T1000 (cell line): ENCODE results near the gene HOXA4.

Source experiments
- DNase-seq: peaks from one replicate; lab custom pipeline; 2025; ENCODE audit warnings: mixed read lengths; lab: John Stamatoyannopoulos, UW

HOXA4 gene

DNA sequence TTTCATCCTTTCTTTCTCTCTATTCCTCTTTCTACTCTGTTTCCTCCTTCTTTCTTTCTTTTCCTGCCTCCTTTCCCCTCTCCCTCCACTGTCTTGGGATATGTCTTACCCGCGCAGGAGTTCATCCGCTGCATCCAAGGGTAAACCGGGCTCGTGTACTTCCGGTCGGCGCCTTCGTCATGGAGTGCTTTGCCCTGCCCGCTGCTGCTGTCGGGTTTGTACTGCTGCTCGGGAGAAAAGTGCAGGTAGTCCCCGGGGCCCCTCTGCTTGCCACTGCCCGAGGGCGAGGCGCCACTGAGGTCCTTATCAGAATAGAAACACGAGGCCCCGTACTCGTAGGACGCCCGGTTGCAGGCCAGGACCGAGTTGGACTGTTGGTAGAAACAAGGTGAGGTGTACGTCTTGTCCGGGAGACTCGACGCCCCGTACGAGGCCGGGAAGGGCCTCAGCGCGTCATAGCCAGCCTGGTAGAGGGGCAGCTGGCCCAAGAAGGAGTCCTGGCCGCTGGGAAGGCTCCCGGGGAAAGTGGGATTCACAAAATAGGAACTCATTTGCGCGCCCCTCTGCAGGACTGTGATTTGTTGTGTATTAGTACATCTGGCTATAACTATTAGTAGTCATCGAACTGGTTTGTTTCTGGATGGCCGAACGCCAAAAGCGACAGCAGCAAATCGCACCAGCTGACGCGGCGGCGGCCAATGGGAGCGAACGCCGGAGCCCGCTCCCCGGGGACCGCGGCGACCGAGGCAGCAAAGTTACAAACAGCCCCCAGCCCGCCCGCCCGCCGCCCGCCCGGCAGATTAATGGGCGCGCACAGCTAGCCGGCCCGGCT is 16.9 kb upstream of the HOXA4 start, which contains the start of gene HOXA6:
TSS of gene HOXA6 (minus strand) at position 576 of the 832 bp plus-strand sequence. CDS start at position 551, 25 bp downstream.
- no peak for DNase-seq

DNA sequence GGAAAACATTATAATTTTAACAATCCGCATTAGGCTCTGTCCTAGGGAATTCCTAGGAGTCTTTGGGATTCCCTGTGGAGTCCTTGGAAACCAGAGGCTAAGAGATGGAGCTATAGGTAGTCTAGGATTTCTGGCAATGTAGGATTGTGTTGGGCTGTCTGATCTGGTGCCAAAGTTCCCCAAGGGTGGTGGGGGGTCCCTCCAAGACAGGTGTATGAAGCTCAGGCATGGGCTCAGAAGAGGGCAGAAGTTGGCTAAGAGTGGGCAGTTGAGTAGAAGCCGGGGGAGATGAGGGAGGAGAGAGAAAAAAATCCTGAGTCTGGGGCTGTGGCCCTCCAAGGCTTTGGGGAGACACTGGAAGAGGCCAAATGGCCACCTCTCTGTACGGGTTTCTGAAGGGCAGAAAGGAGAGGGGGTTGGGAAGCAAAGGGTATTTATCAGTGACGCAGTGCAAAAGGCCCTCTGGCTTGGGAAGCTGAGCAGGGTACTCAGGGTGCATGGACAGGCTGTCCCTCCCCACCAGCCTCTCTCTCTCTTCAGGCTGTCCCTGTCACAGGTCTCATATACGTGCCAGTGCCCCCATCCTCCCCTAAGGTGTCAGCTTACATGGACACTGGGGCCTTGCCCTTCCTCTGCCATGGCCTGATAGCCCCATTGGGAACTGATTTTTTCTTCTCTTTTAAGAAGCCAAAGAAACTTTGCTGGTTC is 16.1 kb upstream of the HOXA4 start:
- DNase-seq = no peak

DNA sequence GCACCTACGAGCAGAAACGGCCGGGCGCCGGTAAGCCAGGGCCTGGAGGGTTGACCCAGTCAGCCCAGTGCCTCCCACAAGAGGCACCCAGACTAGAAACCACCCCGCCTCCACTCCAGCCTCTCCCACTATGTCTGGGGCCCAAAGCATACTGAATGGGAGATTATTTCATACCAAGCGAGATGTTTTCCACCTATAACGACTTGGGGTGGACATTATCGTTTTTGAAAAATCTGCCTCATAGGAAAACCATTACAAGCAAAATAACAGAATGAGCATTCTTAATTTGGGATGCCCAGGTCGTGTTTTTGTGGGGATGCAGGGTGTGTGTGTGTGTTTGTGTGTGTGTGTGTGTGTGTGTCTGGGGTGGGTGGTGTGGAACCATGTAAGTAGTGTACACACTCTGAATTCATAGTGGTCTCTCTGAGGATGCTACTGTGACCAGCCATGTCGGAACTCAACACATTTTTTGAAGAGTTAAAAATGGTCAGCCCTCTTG is 15.4 kb upstream of the HOXA4 start:
- DNase-seq = no peak

DNA sequence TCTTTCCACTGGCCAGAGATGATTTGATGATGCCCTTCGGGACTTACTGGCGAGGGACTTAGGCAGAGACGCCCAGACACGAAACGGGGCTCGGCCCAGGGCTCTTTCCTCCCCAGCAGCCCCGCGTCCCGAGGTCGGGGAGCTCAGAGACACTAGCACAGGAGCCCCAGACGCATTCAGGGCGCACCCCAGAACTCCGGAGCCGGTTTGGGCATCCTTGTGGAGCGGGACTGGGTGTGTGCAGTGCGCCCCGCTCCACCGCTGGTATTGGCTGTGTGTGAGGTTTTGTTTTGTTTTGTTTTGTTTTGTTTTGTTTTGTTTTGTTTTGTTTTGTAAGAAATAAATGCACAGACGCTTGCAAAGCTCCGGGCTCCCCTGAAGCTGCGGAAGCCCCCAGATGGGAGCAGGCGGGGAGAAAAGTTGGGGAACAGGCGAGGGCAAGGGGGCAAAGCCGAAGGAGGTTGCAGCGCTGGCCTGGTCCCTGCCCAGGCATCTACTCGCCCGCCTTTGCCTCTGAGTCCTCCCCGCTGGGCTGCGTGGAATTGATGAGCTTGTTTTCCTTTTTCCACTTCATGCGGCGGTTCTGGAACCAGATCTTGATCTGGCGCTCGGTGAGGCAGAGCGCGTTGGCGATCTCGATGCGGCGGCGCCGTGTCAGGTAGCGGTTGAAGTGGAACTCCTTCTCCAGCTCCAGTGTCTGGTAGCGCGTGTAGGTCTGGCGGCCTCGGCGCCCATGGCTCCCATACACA is 14.8 kb upstream of the HOXA4 start:
- no peak for DNase-seq

DNA sequence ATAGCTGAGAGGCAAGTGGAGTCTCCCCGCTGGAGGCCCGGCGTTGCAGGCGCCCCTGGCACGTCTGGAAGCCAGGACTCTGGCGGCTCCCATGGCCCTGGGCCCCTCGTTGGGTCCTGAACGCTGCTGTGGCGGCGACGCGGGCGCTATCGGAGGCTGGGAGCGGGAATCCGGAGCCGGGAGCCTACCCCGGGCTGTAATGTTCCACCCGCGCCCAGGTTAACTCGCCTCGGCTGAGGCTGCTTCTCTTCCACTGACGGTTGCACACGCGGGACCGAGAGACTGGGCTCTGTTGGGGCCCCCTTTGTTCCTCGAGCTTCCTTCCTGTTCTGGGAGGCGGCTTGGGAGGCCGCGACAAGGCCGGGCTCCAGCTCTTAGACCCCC is 14.2 kb upstream of the HOXA4 start:
- DNase-seq = no peak

DNA sequence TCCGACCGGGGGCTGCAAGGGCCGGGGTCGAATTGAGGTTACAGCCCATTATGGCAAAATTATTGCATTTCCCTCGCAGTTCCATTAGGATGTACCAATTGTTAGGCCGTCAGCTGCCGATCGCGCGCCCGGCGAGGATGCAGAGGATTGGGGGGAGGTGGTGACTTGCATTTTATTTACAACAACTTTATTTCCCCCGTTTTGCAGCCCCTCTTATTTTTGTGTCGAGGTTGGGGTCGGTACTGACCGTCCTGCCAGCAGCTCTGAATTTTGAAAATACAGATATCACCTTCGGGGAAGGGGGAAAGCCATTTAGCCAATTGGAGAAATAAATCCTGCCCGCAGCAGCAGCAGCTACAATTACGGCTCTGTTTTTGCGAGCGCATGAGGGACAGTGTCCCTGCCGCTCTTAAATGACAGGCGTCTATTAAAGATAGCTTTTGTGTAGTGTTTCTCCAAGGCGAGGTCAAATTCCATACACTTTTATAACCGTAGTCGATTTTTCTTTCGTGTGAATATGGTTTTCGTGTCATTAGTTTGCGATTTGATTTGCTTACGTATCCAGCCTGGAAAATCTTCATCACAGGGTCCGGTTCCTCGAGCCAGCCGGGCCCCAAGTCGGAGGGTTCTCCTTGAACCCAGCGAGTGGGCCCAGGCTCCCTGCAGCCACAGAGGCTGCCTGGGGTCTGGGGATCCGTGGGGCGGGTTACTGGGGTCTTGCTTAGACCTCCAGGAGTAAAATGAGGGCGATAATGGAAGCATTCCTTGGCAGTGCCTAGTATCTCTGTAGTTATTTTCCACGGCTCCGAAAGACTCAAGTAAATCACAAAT is 13.6 kb upstream of the HOXA4 start:
- no peak for DNase-seq

DNA sequence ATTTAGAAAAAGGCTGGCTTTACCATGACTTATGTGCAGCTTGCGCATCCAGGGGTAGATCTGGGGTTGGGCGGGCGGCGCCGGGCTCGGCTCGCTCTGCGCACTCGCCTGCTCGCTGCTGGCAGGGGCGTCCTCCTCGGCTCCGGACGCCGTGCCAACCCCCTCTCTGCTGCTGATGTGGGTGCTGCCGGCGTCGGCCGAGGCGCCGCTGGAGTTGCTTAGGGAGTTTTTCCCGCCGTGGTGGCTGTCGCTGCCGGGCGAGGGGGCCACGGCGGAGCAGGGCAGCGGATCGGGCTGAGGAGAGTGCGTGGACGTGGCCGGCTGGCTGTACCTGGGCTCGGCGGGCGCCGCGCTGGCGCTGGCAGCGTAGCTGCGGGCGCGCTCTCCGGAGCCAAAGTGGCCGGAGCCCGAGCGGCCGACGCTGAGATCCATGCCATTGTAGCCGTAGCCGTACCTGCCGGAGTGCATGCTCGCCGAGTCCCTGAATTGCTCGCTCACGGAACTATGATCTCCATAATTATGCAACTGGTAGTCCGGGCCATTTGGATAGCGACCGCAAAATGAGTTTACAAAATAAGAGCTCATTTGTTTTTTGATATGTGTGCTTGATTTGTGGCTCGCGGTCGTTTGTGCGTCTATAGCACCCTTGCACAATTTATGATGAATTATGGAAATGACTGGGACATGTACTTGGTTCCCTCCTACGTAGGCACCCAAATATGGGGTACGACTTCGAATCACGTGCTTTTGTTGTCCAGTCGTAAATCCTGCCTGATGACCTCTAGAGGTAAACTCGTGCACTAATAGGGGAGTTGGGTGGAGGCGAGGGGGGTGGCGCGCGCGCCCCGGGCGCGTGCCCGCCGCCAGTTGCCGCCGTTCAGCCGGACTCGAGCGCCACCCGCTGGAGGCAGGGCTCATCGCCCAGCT is 12.7 kb upstream of the HOXA4 start, which contains the start of gene HOXA5:
TSS of gene HOXA5 (minus strand) at position 659 of the 927 bp plus-strand sequence. CDS start at position 585, 74 bp downstream.
- DNase-seq = peak; percentile 76

DNA sequence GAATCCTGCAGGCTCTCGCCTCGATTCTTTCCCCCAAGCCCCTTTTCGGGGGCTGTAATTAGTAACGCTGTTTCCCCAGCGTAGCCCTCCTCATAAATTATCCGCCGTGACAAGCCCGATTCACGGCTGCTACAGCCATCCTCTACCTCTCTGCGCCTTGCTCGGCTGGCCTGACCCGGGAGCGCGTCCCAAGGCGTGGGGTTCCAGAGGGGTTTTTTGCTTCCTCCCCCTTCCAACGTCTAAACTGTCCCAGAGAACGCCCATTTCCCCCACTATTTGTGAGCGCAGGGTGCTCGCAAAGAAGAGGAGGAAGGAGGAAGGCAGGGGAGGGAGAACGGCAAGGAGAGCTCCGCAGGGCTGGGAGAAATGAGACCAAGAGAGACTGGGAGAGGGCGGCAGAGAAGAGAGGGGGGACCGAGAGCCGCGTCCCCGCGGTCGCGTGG is 12.0 kb upstream of the HOXA4 start:
- no peak for DNase-seq

DNA sequence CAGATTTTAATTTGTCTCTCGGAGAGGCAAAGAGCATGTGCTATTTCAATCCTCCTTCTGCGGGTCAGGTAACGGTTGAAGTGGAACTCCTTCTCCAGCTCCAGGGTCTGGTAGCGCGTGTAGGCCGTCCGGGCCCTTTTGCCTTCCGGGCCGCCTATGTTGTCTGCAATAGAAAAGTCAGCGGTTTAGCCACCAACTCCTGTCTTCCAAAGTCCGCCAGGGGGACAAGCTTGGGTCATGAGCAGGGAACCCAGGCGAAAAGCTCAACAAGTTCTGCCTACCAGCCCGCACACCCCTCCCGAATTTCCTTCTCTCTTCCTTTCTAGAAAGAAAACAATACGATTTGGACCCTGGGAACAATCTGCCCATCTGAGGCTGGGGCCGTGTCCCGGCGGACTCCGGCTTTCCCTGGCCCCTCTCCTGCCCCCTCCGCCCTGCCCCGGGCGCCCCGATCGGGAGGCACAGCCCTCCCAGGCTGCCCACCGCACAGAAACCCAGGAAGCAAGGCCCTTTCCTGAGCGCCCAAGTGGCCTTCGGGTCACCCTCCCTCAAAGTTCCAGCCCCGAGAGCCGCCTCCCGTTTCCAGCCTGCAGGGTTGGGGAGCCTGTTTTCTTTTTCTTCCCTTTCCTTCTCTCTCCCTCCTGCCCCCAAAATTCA is 11.5 kb upstream of the HOXA4 start:
- no peak for DNase-seq

DNA sequence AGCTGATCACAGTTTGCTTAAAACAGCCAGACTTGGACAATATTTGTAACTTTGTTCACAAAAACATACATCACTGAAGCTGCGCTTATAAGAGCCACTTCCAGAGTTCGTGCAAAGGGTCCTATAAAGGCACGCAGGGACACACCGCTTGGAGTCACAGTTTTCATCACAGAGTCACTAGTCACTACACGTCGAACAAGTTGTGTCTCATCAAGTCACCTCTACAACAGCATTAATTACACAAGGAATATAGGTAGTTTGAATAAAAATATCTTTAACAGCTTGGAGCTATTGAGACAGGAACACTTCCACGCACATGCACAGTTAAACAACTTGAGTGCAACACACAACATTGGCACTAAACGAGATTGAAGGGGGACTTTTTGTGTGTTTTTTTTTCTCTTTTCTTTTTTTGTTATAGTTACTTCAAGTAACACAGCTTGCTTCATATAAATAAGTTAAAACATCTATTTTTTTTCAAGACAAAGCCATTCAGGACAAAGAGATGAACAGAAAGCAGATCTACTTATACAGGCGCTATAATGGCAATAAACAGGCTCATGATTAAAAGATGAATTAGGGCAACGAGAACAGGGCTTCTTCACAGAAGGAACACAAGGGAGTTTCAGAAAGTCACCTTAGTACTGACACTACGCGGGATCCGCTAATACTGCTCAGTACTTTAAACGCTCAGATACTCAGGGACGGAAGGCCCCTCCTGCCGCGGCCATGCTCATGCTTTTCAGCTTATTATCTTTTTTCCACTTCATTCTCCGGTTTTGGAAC is 10.8 kb upstream of the HOXA4 start:
- no peak for DNase-seq

DNA sequence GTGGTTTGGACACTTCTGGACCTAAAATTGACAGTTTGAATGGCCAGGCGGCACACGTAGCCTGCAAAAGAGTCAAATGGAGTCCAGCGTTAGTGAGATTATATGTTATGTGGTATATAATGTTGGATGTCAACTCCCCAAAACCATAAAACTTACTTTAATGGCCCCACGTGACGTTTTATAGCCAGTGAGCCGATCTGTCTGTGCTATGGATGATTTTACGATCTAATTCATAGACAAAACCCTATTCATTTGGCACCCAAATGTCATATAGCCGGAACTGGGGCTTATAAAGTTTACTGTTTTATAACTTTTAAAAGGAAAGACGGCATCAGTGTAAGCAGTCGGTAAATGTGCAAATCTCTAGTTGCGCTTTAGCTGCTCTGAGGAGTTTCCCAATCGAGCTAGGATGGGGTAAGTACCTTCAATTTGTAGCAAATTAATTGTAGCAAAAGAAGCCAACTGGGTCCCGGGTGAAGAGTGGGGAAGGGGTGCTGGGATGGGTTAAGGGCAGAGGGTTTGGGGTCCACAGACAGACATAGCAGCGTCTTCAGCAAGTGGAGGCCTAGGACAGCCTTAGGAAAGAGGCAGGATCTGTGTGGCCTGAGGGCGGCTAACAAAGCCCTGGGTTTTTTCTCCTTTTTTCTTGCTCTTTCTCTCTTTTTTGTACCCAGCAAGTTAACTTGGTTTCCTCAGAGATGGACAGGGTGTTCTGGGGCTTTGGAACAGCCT is 9.7 kb upstream of the HOXA4 start:
- DNase-seq = no peak

DNA sequence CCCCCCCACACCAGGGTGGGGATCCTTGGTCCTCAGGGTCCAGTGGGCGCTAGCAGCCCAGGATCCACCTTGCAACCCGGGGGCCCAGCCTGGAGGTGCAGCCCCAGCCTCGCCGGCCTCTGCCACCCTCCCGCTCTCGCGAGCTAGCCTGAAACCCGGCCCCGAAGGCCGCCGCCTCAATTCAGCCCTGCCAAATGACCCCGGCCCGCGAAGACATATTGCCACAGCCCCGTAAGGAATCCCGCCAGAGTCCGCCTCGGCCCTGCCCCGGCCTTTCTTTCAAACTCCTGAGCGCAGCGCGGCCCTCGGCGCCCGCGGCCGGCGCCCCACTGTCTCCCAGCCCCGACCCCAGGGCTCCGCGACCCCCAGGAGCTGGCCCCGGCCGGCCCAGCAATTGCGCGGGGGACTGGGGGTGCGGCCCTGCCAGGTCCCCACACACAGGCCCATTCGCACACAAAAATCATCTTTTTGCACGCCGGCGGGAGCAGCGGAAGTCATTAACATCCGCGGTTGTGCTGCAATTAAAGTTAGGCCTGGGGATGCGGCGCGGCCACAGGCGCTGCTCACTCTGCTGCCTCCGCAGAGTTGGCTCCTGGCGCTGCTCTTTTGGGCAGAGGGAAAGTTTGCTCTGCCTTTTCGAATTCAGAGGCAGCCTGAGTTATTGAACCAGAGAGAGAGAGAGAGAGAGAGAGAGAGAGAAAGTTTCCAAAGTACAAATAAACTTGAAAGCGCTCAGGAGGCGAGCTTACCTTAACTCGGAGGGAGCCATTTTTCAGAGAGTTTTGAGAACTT is 9.0 kb upstream of the HOXA4 start:
- no peak for DNase-seq

DNA sequence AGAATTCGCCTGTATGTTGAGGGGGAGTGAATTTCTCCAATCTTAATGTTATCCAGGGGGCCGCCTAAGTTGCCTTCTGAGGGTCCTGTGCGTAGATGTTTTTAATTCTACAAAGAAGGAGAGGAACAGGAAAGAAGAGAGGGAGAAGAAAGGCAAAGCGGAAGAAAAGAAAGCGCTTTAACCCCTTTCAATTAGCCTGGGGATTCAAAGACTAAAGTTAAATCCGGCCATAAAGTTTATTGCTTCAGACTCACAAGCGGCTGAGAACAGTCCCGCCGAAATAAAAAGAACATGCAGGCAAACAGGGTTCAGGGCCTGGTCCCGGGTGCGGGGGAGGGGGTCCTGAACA is 8.4 kb upstream of the HOXA4 start:
- no peak for DNase-seq

DNA sequence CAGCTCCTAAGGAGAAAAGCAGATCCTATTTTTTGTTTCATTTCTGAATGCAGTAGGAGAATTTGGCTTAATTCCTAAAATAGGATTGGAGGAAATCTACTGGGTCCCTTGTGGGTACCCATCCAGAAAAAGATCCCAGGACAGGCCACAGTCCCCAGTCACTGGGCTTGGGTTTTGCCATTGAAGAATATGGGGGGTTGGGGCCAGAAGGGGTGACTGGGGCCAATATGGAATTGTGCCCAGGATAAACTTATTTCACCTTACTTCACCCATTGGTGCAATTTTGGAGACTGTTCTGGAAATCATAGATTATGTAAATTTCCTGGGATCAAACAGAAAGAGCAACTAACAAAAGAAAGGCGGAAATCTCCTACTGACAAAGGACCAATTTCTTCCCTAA is 7.9 kb upstream of the HOXA4 start:
- DNase-seq = no peak

DNA sequence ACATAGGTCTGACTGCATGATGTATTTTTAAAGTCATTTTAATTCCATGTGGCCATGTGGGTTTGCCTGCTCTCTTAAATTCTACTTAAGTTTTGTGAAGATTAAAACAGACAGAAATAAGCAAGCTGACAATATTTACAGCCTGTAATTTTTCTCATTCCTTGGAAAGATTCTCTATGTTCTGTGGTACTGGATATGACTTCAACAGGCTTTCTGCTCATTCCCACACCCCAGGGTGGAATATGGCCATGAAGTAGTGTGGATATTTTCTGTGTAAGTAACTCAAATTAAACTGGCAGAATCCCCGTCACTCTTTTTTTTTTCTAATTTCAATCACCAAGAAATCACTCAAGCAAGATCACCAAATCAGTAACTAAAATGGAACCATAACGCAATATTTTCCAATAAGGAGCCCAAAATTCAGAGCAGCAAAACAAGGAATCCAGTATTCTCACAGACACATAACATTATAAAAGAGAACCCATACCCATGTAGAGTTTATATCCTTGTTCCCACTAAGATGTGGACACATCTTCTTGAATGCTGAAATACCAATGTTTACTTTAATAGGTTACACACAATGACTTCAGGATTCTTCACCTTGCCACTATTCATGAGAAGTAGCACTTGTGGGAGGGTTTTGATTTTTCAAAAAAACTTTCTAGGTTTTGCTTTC is 7.2 kb upstream of the HOXA4 start:
- DNase-seq = no peak

DNA sequence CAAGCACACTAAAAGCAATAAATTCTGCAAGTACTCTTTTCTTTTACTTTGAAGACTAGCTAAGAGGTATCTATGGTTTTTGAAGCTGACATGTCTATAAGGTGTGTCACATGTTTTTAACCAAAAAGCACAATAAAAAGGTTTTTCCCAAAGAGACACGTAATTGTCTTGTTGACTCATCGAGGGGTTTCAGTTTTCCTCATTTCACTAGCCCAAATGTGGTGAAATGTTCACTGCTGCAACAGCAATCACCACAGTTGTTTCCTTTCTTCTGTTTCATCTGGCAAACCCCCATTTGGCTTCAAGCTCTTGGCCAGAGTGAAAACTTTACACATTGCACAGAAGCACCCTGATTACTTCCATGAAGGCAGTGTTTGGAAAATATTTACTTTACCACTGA is 3.8 kb upstream of the HOXA4 start:
- peak; percentile 5 for DNase-seq
